IPS-NIHi7 (cell line): Measurements from ENCODE around the gene MYMK.

Experiments
- DNase-seq: peaks from one replicate; pipeline ENCODE4 v3.0.0; 2012; ENCODE audit warnings: mixed read lengths; ENCODE audit errors: extremely low spot score

The MYMK gene

GRCh38 chr9:133468374-133468773, 56.4 kb downstream of the MYMK start:
- no peak for DNase-seq

- DNase-seq: no peak
These were observed 57.7 kb downstream of the MYMK start for GRCh38 chr9:133467101-133467500.

GRCh38 chr9:133465984-133466383, 58.8 kb downstream of the MYMK start:
- no peak for DNase-seq

GRCh38 chr9:133464638-133465037, 60.1 kb downstream of the MYMK start:
- no peak for DNase-seq
